ENCODE results near the gene GALNT18. TPM values are rescaled to one million over a fixed set of nuclear protein-coding genes. Genes with fewer than 3 reads are reported as not detected.

The GALNT18 gene
- total RNA-seq, 1 donor from 2014 or later = 38.4 TPM

GRCh38 chr11:11391796-11392463 lies 229.9 kb downstream of the GALNT18 start:
- H3K4me3 Mint-ChIP-seq (ENCODE audit: unreplicated experiment) = no peak overlapping the region
- H3K9me3 Mint-ChIP-seq (ENCODE audit: low read depth) = no peaks in the 10 kb centered on the region
- TF ChIP-seq, protein P1, sequence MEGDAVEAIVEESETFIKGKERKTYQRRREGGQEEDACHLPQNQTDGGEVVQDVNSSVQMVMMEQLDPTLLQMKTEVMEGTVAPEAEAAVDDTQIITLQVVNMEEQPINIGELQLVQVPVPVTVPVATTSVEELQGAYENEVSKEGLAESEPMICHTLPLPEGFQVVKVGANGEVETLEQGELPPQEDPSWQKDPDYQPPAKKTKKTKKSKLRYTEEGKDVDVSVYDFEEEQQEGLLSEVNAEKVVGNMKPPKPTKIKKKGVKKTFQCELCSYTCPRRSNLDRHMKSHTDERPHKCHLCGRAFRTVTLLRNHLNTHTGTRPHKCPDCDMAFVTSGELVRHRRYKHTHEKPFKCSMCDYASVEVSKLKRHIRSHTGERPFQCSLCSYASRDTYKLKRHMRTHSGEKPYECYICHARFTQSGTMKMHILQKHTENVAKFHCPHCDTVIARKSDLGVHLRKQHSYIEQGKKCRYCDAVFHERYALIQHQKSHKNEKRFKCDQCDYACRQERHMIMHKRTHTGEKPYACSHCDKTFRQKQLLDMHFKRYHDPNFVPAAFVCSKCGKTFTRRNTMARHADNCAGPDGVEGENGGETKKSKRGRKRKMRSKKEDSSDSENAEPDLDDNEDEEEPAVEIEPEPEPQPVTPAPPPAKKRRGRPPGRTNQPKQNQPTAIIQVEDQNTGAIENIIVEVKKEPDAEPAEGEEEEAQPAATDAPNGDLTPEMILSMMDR (IDR thresholded peaks at IDR 0.05) = no peak
- peaks cover 7% of the 10 kb centered on the region for H3K27me3 Mint-ChIP-seq (ENCODE audit: low read depth)
- peaks cover 30% of the 10 kb centered on the region for H3K4me1 Mint-ChIP-seq (ENCODE audit: low read depth)
- peaks cover 4% of the 10 kb centered on the region for H3K36me3 Mint-ChIP-seq (ENCODE audit: low read depth)
- DNase-seq (ENCODE audit: low spot score) = no peak
- H3K27ac Mint-ChIP-seq (ENCODE audit: unreplicated experiment) = peak overlapping the region; percentile 60

- Mint-ChIP-seq H3K27ac (ENCODE audit: unreplicated experiment) (no peak overlapping the region), H3K27me3 (ENCODE audit: low read depth) (peaks cover 5% of the 10 kb centered on the region), H3K36me3 (ENCODE audit: low read depth) (peaks cover 2% of the 10 kb centered on the region), H3K4me1 (ENCODE audit: low read depth) (peaks cover 24% of the 10 kb centered on the region), H3K4me3 (ENCODE audit: unreplicated experiment) (no peak overlapping the region), H3K9me3 (ENCODE audit: low read depth) (no peaks in the 10 kb centered on the region)
- TF ChIP-seq, protein P1 (IDR thresholded peaks at IDR 0.05) = no peak
- DNase-seq (ENCODE audit: low spot score) = no peak
Observed at GRCh38 chr11:11391169-11391568, 230.6 kb downstream of the GALNT18 start.

- Mint-ChIP-seq H3K4me1 (ENCODE audit: low read depth) (peaks cover 17% of the 10 kb centered on the region), H3K36me3 (ENCODE audit: low read depth) (no peaks in the 10 kb centered on the region), H3K27ac (ENCODE audit: unreplicated experiment) (no peak overlapping the region), H3K27me3 (ENCODE audit: low read depth) (peaks cover 5% of the 10 kb centered on the region), H3K9me3 (ENCODE audit: low read depth) (no peaks in the 10 kb centered on the region), H3K4me3 (ENCODE audit: unreplicated experiment) (no peak overlapping the region)
- no peak for DNase-seq (ENCODE audit: low spot score)
- TF ChIP-seq, protein P1 (IDR thresholded peaks at IDR 0.05) = no peak
Observed at GRCh38 chr11:11390068-11390771, 231.6 kb downstream of the GALNT18 start.

- Mint-ChIP-seq H3K36me3 (ENCODE audit: low read depth) (peaks cover 1% of the 10 kb centered on the region), H3K4me3 (ENCODE audit: unreplicated experiment) (no peak overlapping the region), H3K4me1 (ENCODE audit: low read depth) (peaks cover 17% of the 10 kb centered on the region), H3K27me3 (ENCODE audit: low read depth) (peaks cover 5% of the 10 kb centered on the region), H3K27ac (ENCODE audit: unreplicated experiment) (no peak overlapping the region), H3K9me3 (ENCODE audit: low read depth) (no peaks in the 10 kb centered on the region)
- no peak for DNase-seq (ENCODE audit: low spot score)
- TF ChIP-seq, protein P1 (IDR thresholded peaks at IDR 0.05) = no peak
Observed at GRCh38 chr11:11389238-11389637, 232.6 kb downstream of the GALNT18 start.

- peaks cover 25% of the 10 kb centered on the region for H3K4me1 Mint-ChIP-seq (ENCODE audit: low read depth)
- peaks cover 5% of the 10 kb centered on the region for H3K27me3 Mint-ChIP-seq (ENCODE audit: low read depth)
- H3K4me3 Mint-ChIP-seq (ENCODE audit: unreplicated experiment) = no peak overlapping the region
- peaks cover 1% of the 10 kb centered on the region for H3K36me3 Mint-ChIP-seq (ENCODE audit: low read depth)
- DNase-seq (ENCODE audit: low spot score) = no peak
- TF ChIP-seq, protein P1 (IDR thresholded peaks at IDR 0.05) = no peak
- H3K27ac Mint-ChIP-seq (ENCODE audit: unreplicated experiment) = no peak overlapping the region
- H3K9me3 Mint-ChIP-seq (ENCODE audit: low read depth) = no peaks in the 10 kb centered on the region
Observed at GRCh38 chr11:11387622-11388305, 234.0 kb downstream of the GALNT18 start.
